Esophagus muscularis mucosa (tissue), 4 donors: ENCODE results near the gene DCHS2. TPM values are rescaled to one million over a fixed set of nuclear protein-coding genes. Genes with fewer than 3 reads are reported as not detected.
A peak's percentile ranks its signal among the peaks of the same experiment; 100 is the strongest.

Experiments used
- DNase-seq: peaks from one replicate; pipeline ENCODE4 v3.0.0-alpha.2; 2017; ENCODE audit errors: extremely low spot score
- H3K27ac ChIP-seq, 4 donors: fragments of 200-600 bp; sonication (generic); replicated peaks in 1 of 4; 1 replicate in 3 of 4; 2 replicates in 1 of 4; pipeline ENCODE4 v1.5.1; 2016 to 2019; ENCODE audit warnings: mild to moderate bottlenecking in 1 of 4
- H3K27me3 ChIP-seq, 4 donors: fragments of 200-600 bp; sonication (generic); one replicate each; pipeline versions ENCODE4 v1.5.1 to v1.6.0; 2016 to 2019
- H3K36me3 ChIP-seq, 4 donors: fragments of 200-600 bp; sonication (generic); one replicate each; pipeline ENCODE4 v1.5.1; 2016 to 2019
- H3K4me1 ChIP-seq, 4 donors: fragments of 200-600 bp; sonication (generic); one replicate each; pipeline ENCODE4 v1.5.1; 2016 to 2019
- H3K4me3 ChIP-seq, 4 donors: fragments of 200-600 bp; sonication (generic); 1 replicate in 2 of 4; 2 replicates in 2 of 4; pipeline ENCODE4 v1.5.1; 2016 to 2019; ENCODE audit warnings: mild to moderate bottlenecking in 4 of 4, moderate library complexity in 1 of 4
- H3K9me3 ChIP-seq, 4 donors: fragments of 200-600 bp; sonication (generic); 1 replicate in 3 of 4; 2 replicates in 1 of 4; pipeline ENCODE4 v1.5.1; 2016 to 2019
- CTCF ChIP-seq, 3 experiments: fragments of 200-600 bp in 2 of 3; fragments of 450-650 bp in 1 of 3; sonication (generic) in 2 of 3; IDR thresholded peaks; one replicate each; pipeline ENCODE4 v1.5.1; 2017 to 2019; ENCODE audit warnings: antibody characterized with exemption in 3 of 3, mild to moderate bottlenecking in 2 of 3, moderate library complexity in 1 of 3
- EP300 ChIP-seq: sonication (generic); formaldehyde crosslinking; IDR thresholded peaks from one replicate; pipeline ENCODE4 v1.6.1; 2017; ENCODE audit warnings: antibody characterized with exemption
- POLR2A ChIP-seq: fragments of 450-650 bp; IDR thresholded peaks from one replicate; pipeline ENCODE4 v1.6.1; 2017; ENCODE audit warnings: antibody characterized with exemption, moderate library complexity, mild to moderate bottlenecking, low read depth
- POLR2AphosphoS5 ChIP-seq, 2 donors: sonication (generic); formaldehyde crosslinking; IDR thresholded peaks; one replicate each; pipeline ENCODE4 v1.6.1; 2017; ENCODE audit warnings: antibody characterized with exemption in 2 of 2
- WGBS: methylation state at CpG from one replicate; pipeline ENCODE4 v1.1.5; 2018; 5-methylcytosine and 5-hydroxymethylcytosine counted together
- intact Hi-C: fragments of 100-400 bp; cut with DNase I; formaldehyde crosslinking; loops from one replicate; pipeline ENCODE4 v1.15.1; 2023
- total RNA-seq, 4 donors: library from RNA; depleted of rRNA; stranded (reverse); fragments of >200 nt; gene quantifications; one replicate each; pipeline versions ENCODE4 v1.1.0 to v1.2.1, GENCODE V29; 2016

DCHS2 gene
- total RNA-seq, 4 donors from 2014 or later, result 2.7 to 5.8 (median 3.2) TPM

GRCh38 chr4:154424810-154425484 lies 66.7 kb downstream of the DCHS2 start:
- Histone ChIP-seq H3K27me3 (no peaks in the 10 kb centered on the region), H3K9me3 (no peaks in the 10 kb centered on the region), H3K36me3 (no peaks in the 10 kb centered on the region), H3K4me3 (no peak overlapping the region), H3K4me1 (no peaks in the 10 kb centered on the region), H3K27ac (no peak overlapping the region)
- DNase-seq, result no peak
- WGBS, result 87% methylated on average over 7 of the region's 7 CpGs
- intact Hi-C loops, result no loop called here
- TF ChIP-seq CTCF (IDR thresholded peaks at IDR 0.05) (no peak), POLR2A (no peak)

GRCh38 chr4:154422152-154422551 lies 69.4 kb downstream of the DCHS2 start:
- H3K36me3 ChIP-seq, result no peaks in the 10 kb centered on the region
- H3K4me1 ChIP-seq, result peaks cover 0 to 7% (median 5%) of the 10 kb centered on the region in 4 donors
- no peak for DNase-seq
- H3K4me3 ChIP-seq, result no peak overlapping the region
- no peak overlapping the region for H3K27ac ChIP-seq
- no peaks in the 10 kb centered on the region for H3K27me3 ChIP-seq
- no peaks in the 10 kb centered on the region for H3K9me3 ChIP-seq
- no peak for TF ChIP-seq CTCF (IDR thresholded peaks at IDR 0.05)
- TF ChIP-seq EP300, result no peak
- no peak for TF ChIP-seq POLR2A
- no peak for TF ChIP-seq POLR2AphosphoS5 (IDR thresholded peaks at IDR 0.05)
- intact Hi-C loops, result no loop called here
- WGBS, result 0% methylated on average over 1 of the region's 1 CpG

GRCh38 chr4:154421618-154422017 lies 70.0 kb downstream of the DCHS2 start:
- H3K36me3 ChIP-seq, result no peaks in the 10 kb centered on the region
- no peak overlapping the region for H3K4me3 ChIP-seq
- WGBS, result 96% methylated on average over 6 of the region's 6 CpGs
- H3K4me1 ChIP-seq, result peaks cover 0 to 11% (median 6%) of the 10 kb centered on the region in 4 donors
- intact Hi-C loops, result no loop called here
- H3K27me3 ChIP-seq, result no peaks in the 10 kb centered on the region
- no peak overlapping the region for H3K27ac ChIP-seq
- no peaks in the 10 kb centered on the region for H3K9me3 ChIP-seq
- no peak for DNase-seq
- TF ChIP-seq POLR2AphosphoS5 (IDR thresholded peaks at IDR 0.05), result no peak
- TF ChIP-seq CTCF (IDR thresholded peaks at IDR 0.05), result no peak
- TF ChIP-seq POLR2A, result no peak
- TF ChIP-seq EP300, result no peak

GRCh38 chr4:154417373-154417673 lies 74.3 kb downstream of the DCHS2 start:
- no peaks in the 10 kb centered on the region for H3K27me3 ChIP-seq
- H3K36me3 ChIP-seq, result no peaks in the 10 kb centered on the region
- intact Hi-C loops, result no loop called here
- H3K9me3 ChIP-seq, result no peaks in the 10 kb centered on the region
- H3K4me3 ChIP-seq, result peak overlapping the region; percentile 49 to 61 (median 54)
- DNase-seq, result no peak
- TF ChIP-seq POLR2A (no peak), POLR2AphosphoS5 (IDR thresholded peaks at IDR 0.05) (no peak), EP300 (no peak), CTCF (IDR thresholded peaks at IDR 0.05) (no peak)
- peaks cover 7 to 32% (median 11%) of the 10 kb centered on the region in 4 donors for H3K4me1 ChIP-seq
- 17% methylated on average over 2 of the region's 2 CpGs for whole genome bisulfite sequencing
- peak overlapping the region; percentile 69 to 79 (median 72) for H3K27ac ChIP-seq

- Histone ChIP-seq H3K27me3 (no peaks in the 10 kb centered on the region), H3K27ac (peak overlapping the region; percentile 69 to 79 (median 72)), H3K4me3 (peak overlapping the region; percentile 49 to 61 (median 54)), H3K36me3 (no peaks in the 10 kb centered on the region), H3K4me1 (peaks cover 7 to 32% (median 11%) of the 10 kb centered on the region in 4 donors), H3K9me3 (no peaks in the 10 kb centered on the region)
- 5% methylated on average over 10 of the region's 10 CpGs for WGBS
- no peak for DNase-seq
- TF ChIP-seq POLR2A, result no peak
- TF ChIP-seq EP300, result no peak
- no peak for TF ChIP-seq CTCF (IDR thresholded peaks at IDR 0.05)
- no peak for TF ChIP-seq POLR2AphosphoS5 (IDR thresholded peaks at IDR 0.05)
- intact Hi-C loops, result no loop called here
Measured at GRCh38 chr4:154416190-154416547, 75.4 kb downstream of the DCHS2 start.
